Measurements from ENCODE around the gene DIAPH2. TPM values are rescaled to one million over a fixed set of nuclear protein-coding genes. Genes with fewer than 3 reads are reported as not detected.

The DIAPH2 gene
- total and polyA plus RNA-seq, 2 of the 13 experiments (the other 11 are each of a cell fraction or from before 2014, with no cell fraction given) = 2.1 to 8.5 TPM

- WGBS (ENCODE audit: low lambda C conversion rate) = 96% methylated on average over 3 of the region's 6 CpGs
- ChIA-PET CTCF (ENCODE audit: low intra/inter-chr PET ratio, low total read pairs) (no interaction called here), POLR2A (no interaction called here)
- H4K20me1 ChIP-seq (ENCODE audit: insufficient read depth, low read length) = no peaks in the 10 kb centered on the region
- in situ Hi-C loops (cut with HindIII; ENCODE audit: extremely low pct_ligation_motif_present, low pct_unique_long_range_greater_than_20kb) (no loop called here), intact Hi-C loops (cut with micrococcal nuclease; ENCODE audit: unreplicated experiment) (no loop called here)
- H3K9ac ChIP-seq (ENCODE audit: insufficient read depth, low read depth, low read length) = no peak overlapping the region
- no peak overlapping the region for H3K4me2 ChIP-seq (ENCODE audit: low read depth, low read length)
- no peak for DNase-seq (ENCODE audit: low spot score)
- BruUV-seq (replicated peaks) = no TSS peak
- no peak for ATAC-seq
- H3K79me2 ChIP-seq (ENCODE audit: insufficient read depth, low read length) = no peaks in the 10 kb centered on the region
- no peaks in the 10 kb centered on the region for H3K27me3 ChIP-seq (ENCODE audit: control insufficient read depth in 1 of 2, insufficient read depth in 2 of 2, low read length in 2 of 2)
- TF ChIP-seq ZNF572 (CRISPR knock-in tag; IDR thresholded peaks at IDR 0.05) = no peak
- no peak for FAIRE-seq
- H3K9me3 ChIP-seq (ENCODE audit: low read length) = no peaks in the 10 kb centered on the region
- H3K36me3 ChIP-seq (replicated peaks in 1 of 2; ENCODE audit: control insufficient read depth in 1 of 2, insufficient read depth in 2 of 2, low read length in 2 of 2) = no peaks in the 10 kb centered on the region
- no peak overlapping the region for H2AFZ ChIP-seq (ENCODE audit: low read length)
- no peak overlapping the region for H3K4me3 ChIP-seq (replicated peaks in 1 of 3; ENCODE audit: insufficient read depth in 1 of 3, low read depth in 2 of 3, low read length in 3 of 3)
- H3K27ac ChIP-seq (ENCODE audit: extremely low read length, insufficient read depth, low read length) = no peak overlapping the region
- H3K4me1 ChIP-seq (ENCODE audit: insufficient read depth, low read length) = no peaks in the 10 kb centered on the region
Observed at GRCh38 chrX:97011540-97011939, 326.9 kb downstream of the DIAPH2 start.

GRCh38 chrX:97016106-97016505 is 331.5 kb downstream of the DIAPH2 start:
- no peak overlapping the region for H3K27ac ChIP-seq (ENCODE audit: extremely low read length, insufficient read depth, low read length)
- intact Hi-C loops (cut with micrococcal nuclease; ENCODE audit: unreplicated experiment) = no loop called here
- in situ Hi-C loops (cut with HindIII; ENCODE audit: extremely low pct_ligation_motif_present, low pct_unique_long_range_greater_than_20kb) = no loop called here
- H3K4me3 ChIP-seq (replicated peaks in 1 of 3; ENCODE audit: insufficient read depth in 1 of 3, low read depth in 2 of 3, low read length in 3 of 3) = no peak overlapping the region
- H2AFZ ChIP-seq (ENCODE audit: low read length) = no peak overlapping the region
- FAIRE-seq (no peak), ATAC-seq (no peak), DNase-seq (ENCODE audit: low spot score) (no peak)
- no peaks in the 10 kb centered on the region for H4K20me1 ChIP-seq (ENCODE audit: insufficient read depth, low read length)
- H3K9ac ChIP-seq (ENCODE audit: insufficient read depth, low read depth, low read length) = no peak overlapping the region
- no peaks in the 10 kb centered on the region for H3K4me1 ChIP-seq (ENCODE audit: insufficient read depth, low read length)
- CTCF ChIA-PET (ENCODE audit: low intra/inter-chr PET ratio, low total read pairs) = no interaction called here
- no peaks in the 10 kb centered on the region for H3K27me3 ChIP-seq (ENCODE audit: control insufficient read depth in 1 of 2, insufficient read depth in 2 of 2, low read length in 2 of 2)
- no peak overlapping the region for H3K4me2 ChIP-seq (ENCODE audit: low read depth, low read length)
- no peaks in the 10 kb centered on the region for H3K9me3 ChIP-seq (ENCODE audit: low read length)
- H3K36me3 ChIP-seq (replicated peaks in 1 of 2; ENCODE audit: control insufficient read depth in 1 of 2, insufficient read depth in 2 of 2, low read length in 2 of 2) = no peaks in the 10 kb centered on the region
- WGBS (ENCODE audit: low lambda C conversion rate) = 92% methylated on average over 2 of the region's 2 CpGs
- no TSS peak for BruUV-seq (replicated peaks)
- no peaks in the 10 kb centered on the region for H3K79me2 ChIP-seq (ENCODE audit: insufficient read depth, low read length)
- POLR2A ChIA-PET = no interaction called here
- TF ChIP-seq RFX3 (CRISPR knock-in tag; IDR thresholded peaks at IDR 0.05) = no peak
- TF ChIP-seq CEBPB (IDR thresholded peaks at IDR 0.05; ENCODE audit: borderline replicate concordance, low read depth, low read length) = no peak
- no peak for TF ChIP-seq REL (CRISPR knock-in tag; conservative IDR thresholded peaks at IDR 0.05)
- no peak for TF ChIP-seq JARID2 (CRISPR knock-in tag; IDR thresholded peaks at IDR 0.05; ENCODE audit: insufficient replicate concordance)
- TF ChIP-seq ARID5B (CRISPR knock-in tag; IDR thresholded peaks at IDR 0.05) = no peak
- TF ChIP-seq ZNF276 (CRISPR knock-in tag; IDR thresholded peaks at IDR 0.05; ENCODE audit: low read depth) = no peak
- TF ChIP-seq ZNF557 (CRISPR knock-in tag; IDR thresholded peaks at IDR 0.05) = no peak
- no peak for TF ChIP-seq AKAP8 (CRISPR knock-in tag; IDR thresholded peaks at IDR 0.05)
- no peak for TF ChIP-seq TEAD2 (CRISPR knock-in tag; IDR thresholded peaks at IDR 0.05)
- no peak for TF ChIP-seq ZNF10 (CRISPR knock-in tag; IDR thresholded peaks at IDR 0.05; ENCODE audit: borderline replicate concordance, low read depth)
- no peak for TF ChIP-seq SRSF1 (optimal IDR thresholded peaks at IDR 0.05; ENCODE audit: low read depth, low read length)
- TF ChIP-seq NFYC (CRISPR knock-in tag; IDR thresholded peaks at IDR 0.05) = no peak

All from HepG2 (cell line).